HEK293T (cell line): ENCODE results near the gene SH2D2A.

Experiments
- BHLHE40 ChIP-seq: fragments of 450-650 bp; IDR thresholded peaks from 2 replicates; pipeline ENCODE4 v1.6.1; 2016; ENCODE audit warnings: mild to moderate bottlenecking, moderate library complexity, borderline replicate concordance
- ELF4 ChIP-seq: fragments of 450-650 bp; IDR thresholded peaks from 2 replicates; pipeline ENCODE4 v1.6.1; 2017; ENCODE audit warnings: antibody characterized with exemption
- FOXA1 ChIP-seq: fragments of 450-650 bp; IDR thresholded peaks from 2 replicates; pipeline ENCODE4 v1.6.1; 2016; ENCODE audit warnings: mild to moderate bottlenecking
- FOXK2 ChIP-seq: fragments of 450-650 bp; IDR thresholded peaks from 2 replicates; pipeline ENCODE4 v1.6.1; 2016; ENCODE audit warnings: mild to moderate bottlenecking
- FOXM1 ChIP-seq: fragments of 450-650 bp; IDR thresholded peaks from 2 replicates; pipeline ENCODE4 v1.6.1; 2017; ENCODE audit warnings: mild to moderate bottlenecking, borderline replicate concordance
- HDGF ChIP-seq: fragments of 450-650 bp; IDR thresholded peaks from 2 replicates; pipeline ENCODE4 v1.6.1; 2017; ENCODE audit warnings: antibody characterized with exemption, borderline replicate concordance
- L3MBTL2 ChIP-seq: fragments of 450-650 bp; conservative IDR thresholded peaks from 2 replicates; pipeline ENCODE4 v1.6.1; 2016; ENCODE audit warnings: mild to moderate bottlenecking
- SP1 ChIP-seq: fragments of 450-650 bp; IDR thresholded peaks from 2 replicates; pipeline ENCODE4 v1.6.1; 2017
- SUZ12 ChIP-seq: fragments of 450-650 bp; IDR thresholded peaks from 2 replicates; pipeline ENCODE4 v1.6.1; 2016; ENCODE audit warnings: mild to moderate bottlenecking
- TARDBP ChIP-seq: fragments of 450-650 bp; IDR thresholded peaks from 2 replicates; pipeline ENCODE4 v1.6.1; 2016
- ZNF384 ChIP-seq: fragments of 450-650 bp; IDR thresholded peaks from 2 replicates; pipeline ENCODE4 v1.6.1; 2016
- TF ChIP-seq, protein P1 (sequence below): fragments of 450-650 bp; IDR thresholded peaks from 2 replicates; pipeline ENCODE4 v1.6.1; 2016

- TF ChIP-seq FOXA1, result no peak
- TF ChIP-seq FOXK2, result no peak
- TF ChIP-seq ELF4, result no peak
- no peak for TF ChIP-seq SUZ12
- TF ChIP-seq HDGF, result no peak
- TF ChIP-seq TARDBP, result no peak
- TF ChIP-seq L3MBTL2, result no peak
- TF ChIP-seq FOXM1, result no peak
- TF ChIP-seq SP1, result no peak
- TF ChIP-seq ZNF384, result no peak
- TF ChIP-seq, protein P1, sequence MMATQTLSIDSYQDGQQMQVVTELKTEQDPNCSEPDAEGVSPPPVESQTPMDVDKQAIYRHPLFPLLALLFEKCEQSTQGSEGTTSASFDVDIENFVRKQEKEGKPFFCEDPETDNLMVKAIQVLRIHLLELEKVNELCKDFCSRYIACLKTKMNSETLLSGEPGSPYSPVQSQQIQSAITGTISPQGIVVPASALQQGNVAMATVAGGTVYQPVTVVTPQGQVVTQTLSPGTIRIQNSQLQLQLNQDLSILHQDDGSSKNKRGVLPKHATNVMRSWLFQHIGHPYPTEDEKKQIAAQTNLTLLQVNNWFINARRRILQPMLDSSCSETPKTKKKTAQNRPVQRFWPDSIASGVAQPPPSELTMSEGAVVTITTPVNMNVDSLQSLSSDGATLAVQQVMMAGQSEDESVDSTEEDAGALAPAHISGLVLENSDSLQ, result no peak
- no peak for TF ChIP-seq BHLHE40
Observed at GRCh38 chr1:156765666-156766065, 51.0 kb downstream of the SH2D2A start.
